HepG2 (cell line): ENCODE data around the gene ETFA. TPM values are rescaled to one million over a fixed set of nuclear protein-coding genes. Genes with fewer than 3 reads are reported as not detected.

Experiments used
- CENPX ChIP-seq: sonication (generic); formaldehyde crosslinking; IDR thresholded peaks from 2 replicates; pipeline ENCODE4 v1.9.0; 2021; ENCODE audit warnings: mild to moderate bottlenecking, missing genetic modification reagents, moderate library complexity
- CHD2 ChIP-seq: IDR thresholded peaks from 2 replicates; pipeline ENCODE4 v1.6.1; 2011; ENCODE audit warnings: low read depth, low read length, improper control_type of control experiment
- ETS1 ChIP-seq: sonication (generic); formaldehyde crosslinking; IDR thresholded peaks from 2 replicates; pipeline ENCODE4 v1.4.0; 2020; ENCODE audit warnings: missing genetic modification reagents
- IRF9 ChIP-seq: sonication (generic); formaldehyde crosslinking; IDR thresholded peaks from 2 replicates; pipeline ENCODE4 v1.8.0; 2022; ENCODE audit warnings: missing genetic modification reagents, mild to moderate bottlenecking, borderline replicate concordance
- JARID2 ChIP-seq: sonication (generic); formaldehyde crosslinking; IDR thresholded peaks from 2 replicates; pipeline ENCODE4 v1.8.1; 2023; ENCODE audit warnings: missing genetic modification reagents, inconsistent platforms; ENCODE audit not compliant: insufficient replicate concordance
- NCOA1 ChIP-seq: sonication (generic); formaldehyde crosslinking; IDR thresholded peaks from 2 replicates; pipeline ENCODE4 v1.9.0; 2021; ENCODE audit warnings: missing genetic modification reagents
- NONO ChIP-seq, 2 experiments: fragments of 450-650 bp in 1 of 2; sonication (generic) in 1 of 2; formaldehyde crosslinking in 1 of 2; IDR thresholded peaks in 1 of 2; conservative IDR thresholded peaks in 1 of 2; 2 replicates each; pipeline versions ENCODE4 v1.6.1 to v1.8.0; 2017 to 2022; ENCODE audit warnings: mild to moderate bottlenecking in 1 of 2, missing genetic modification reagents in 1 of 2, moderate library complexity in 1 of 2
- PLRG1 ChIP-seq: fragments of 450-650 bp; conservative IDR thresholded peaks from 2 replicates; pipeline ENCODE4 v1.6.1; 2016
- RXRB ChIP-seq: IDR thresholded peaks from 2 replicates; pipeline ENCODE4 v1.6.1; 2016; ENCODE audit warnings: borderline replicate concordance, missing genetic modification reagents, missing compliant biosample characterization
- TGIF2 ChIP-seq: IDR thresholded peaks from 2 replicates; pipeline ENCODE4 v1.6.1; 2016; ENCODE audit warnings: control low read depth, missing compliant biosample characterization
- THAP11 ChIP-seq: IDR thresholded peaks from 2 replicates; pipeline ENCODE4 v1.6.1; 2016; ENCODE audit warnings: missing biosample characterization, missing genetic modification reagents
- ZBED4 ChIP-seq: sonication (generic); formaldehyde crosslinking; IDR thresholded peaks from 2 replicates; pipeline ENCODE4 v1.4.0; 2020; ENCODE audit warnings: missing genetic modification reagents, borderline replicate concordance
- ZKSCAN5 ChIP-seq: sonication (generic); formaldehyde crosslinking; IDR thresholded peaks from 2 replicates; pipeline ENCODE4 v1.5.1; 2020; ENCODE audit warnings: mild to moderate bottlenecking, missing genetic modification reagents
- ZNF180 ChIP-seq: sonication (generic); formaldehyde crosslinking; IDR thresholded peaks from 2 replicates; pipeline ENCODE4 v1.4.0; 2020; ENCODE audit warnings: low read depth, missing genetic modification reagents, borderline replicate concordance
- ZNF230 ChIP-seq: sonication (generic); formaldehyde crosslinking; IDR thresholded peaks from 2 replicates; pipeline ENCODE4 v1.4.0; 2020; ENCODE audit warnings: mild to moderate bottlenecking, missing genetic modification reagents
- ZNF468 ChIP-seq: sonication (generic); formaldehyde crosslinking; IDR thresholded peaks from 2 replicates; pipeline ENCODE4 v1.8.0; 2022; ENCODE audit warnings: mild to moderate bottlenecking, moderate library complexity, missing genetic modification reagents
- ZNF501 ChIP-seq: sonication (generic); formaldehyde crosslinking; IDR thresholded peaks from 2 replicates; pipeline ENCODE4 v1.5.1; 2020; ENCODE audit warnings: mild to moderate bottlenecking, moderate library complexity, missing genetic modification reagents
- ZNF569 ChIP-seq: sonication (generic); formaldehyde crosslinking; IDR thresholded peaks from 2 replicates; pipeline ENCODE4 v1.5.0; 2020; ENCODE audit warnings: mild to moderate bottlenecking, missing genetic modification reagents, moderate library complexity, borderline replicate concordance
- ZNF598 ChIP-seq: sonication (generic); formaldehyde crosslinking; IDR thresholded peaks from 2 replicates; pipeline ENCODE4 v1.5.1; 2020; ENCODE audit warnings: mild to moderate bottlenecking, missing genetic modification reagents, borderline replicate concordance
- ZZZ3 ChIP-seq: sonication (generic); formaldehyde crosslinking; IDR thresholded peaks from 2 replicates; pipeline ENCODE4 v1.4.0; 2020; ENCODE audit warnings: missing genetic modification reagents, mild to moderate bottlenecking, borderline replicate concordance
- polyA plus RNA-seq, 8 experiments: library from polyadenylated mRNA; depleted of rRNA in 3 of 8; stranded (reverse) in 7 of 8; unstranded in 1 of 8; fragments of >200 nt; fragmentation: Illumina TruSeq in 4 of 8; extraction: Trizol in 4 of 8; gene quantifications; 2 replicates each; pipeline versions ENCODE4 v1.2.1 to v1.2.3, GENCODE V29; 2011 to 2016; ENCODE audit warnings: low read depth in 4 of 8, missing spikeins in 1 of 8, mixed read lengths in 1 of 8; ENCODE audit not compliant: insufficient read depth in 1 of 8
- total RNA-seq, 5 experiments: library from RNA; depleted of rRNA; stranded (reverse); fragments of >200 nt; fragmentation: Illumina TruSeq; extraction: Trizol; gene quantifications; 2 replicates each; pipeline ENCODE4 v1.2.3, GENCODE V29; 2016; ENCODE audit warnings: low read depth in 1 of 5
- TF ChIP-seq, protein P1 (sequence below): sonication (generic); formaldehyde crosslinking; IDR thresholded peaks from 2 replicates; pipeline ENCODE4 v1.9.0; 2022; ENCODE audit warnings: missing genetic modification reagents, mild to moderate bottlenecking, borderline replicate concordance

Gene ETFA
- total and polyA plus RNA-seq, 2 of the 13 experiments (the other 11 are each of a cell fraction or from before 2014, with no cell fraction given), result 291 to 396 TPM

- TF ChIP-seq ZBED4 (no peak; the same call in 1 of the 2 replicates), ZNF468 (CRISPR knock-in tag) (0 out of 2 replicates have a peak, but pooled peaks have one; percentile 86), ETS1 (CRISPR knock-in tag) (no peak), NCOA1 (CRISPR knock-in tag) (0 out of 2 replicates have a peak, but pooled peaks have one; percentile 39), CENPX (CRISPR knock-in tag) (no peak), ZNF598 (CRISPR knock-in tag) (peak; percentile 92; the same call in 1 of the 2 replicates), ZNF180 (CRISPR knock-in tag) (no peak), ZZZ3 (CRISPR knock-in tag) (no peak; the same call in 1 of the 2 replicates), ZNF230 (CRISPR knock-in tag) (peak; percentile 32; the same call in 1 of the 2 replicates), JARID2 (CRISPR knock-in tag) (peak; percentile 80), THAP11 (CRISPR knock-in tag) (peak; percentile 83), RXRB (CRISPR knock-in tag) (peak; percentile 100), CHD2 (peak; percentile 99), ZNF569 (CRISPR knock-in tag) (peak; percentile 60; the same call in 1 of the 2 replicates), NONO (IDR thresholded peaks at IDR 0.05) (no peak), NONO (CRISPR knock-in tag; conservative IDR thresholded peaks at IDR 0.05) (peak; percentile 94), IRF9 (CRISPR knock-in tag) (peak; percentile 85; the same call in 1 of the 2 replicates), PLRG1 (no peak), TGIF2 (CRISPR knock-in tag) (no peak), ZKSCAN5 (no peak), ZNF501 (peak; percentile 97)
- TF ChIP-seq, protein P1, sequence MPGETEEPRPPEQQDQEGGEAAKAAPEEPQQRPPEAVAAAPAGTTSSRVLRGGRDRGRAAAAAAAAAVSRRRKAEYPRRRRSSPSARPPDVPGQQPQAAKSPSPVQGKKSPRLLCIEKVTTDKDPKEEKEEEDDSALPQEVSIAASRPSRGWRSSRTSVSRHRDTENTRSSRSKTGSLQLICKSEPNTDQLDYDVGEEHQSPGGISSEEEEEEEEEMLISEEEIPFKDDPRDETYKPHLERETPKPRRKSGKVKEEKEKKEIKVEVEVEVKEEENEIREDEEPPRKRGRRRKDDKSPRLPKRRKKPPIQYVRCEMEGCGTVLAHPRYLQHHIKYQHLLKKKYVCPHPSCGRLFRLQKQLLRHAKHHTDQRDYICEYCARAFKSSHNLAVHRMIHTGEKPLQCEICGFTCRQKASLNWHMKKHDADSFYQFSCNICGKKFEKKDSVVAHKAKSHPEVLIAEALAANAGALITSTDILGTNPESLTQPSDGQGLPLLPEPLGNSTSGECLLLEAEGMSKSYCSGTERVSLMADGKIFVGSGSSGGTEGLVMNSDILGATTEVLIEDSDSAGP (CRISPR knock-in tag), result peak; percentile 91; the same call in 1 of the 2 replicates
Measured at GRCh38 chr15:76311100-76311953, at the start of gene ETFA (continued).
